ENCODE measurements around the gene ZFP57.
"Not testable (repeated sequence)": the region's sequence is repeated elsewhere in the genome, so short reads cannot be mapped to it uniquely, and the experiment has no call there.

Gene ZFP57

GRCh38 chr6:29673161-29673560, 7.8 kb downstream of the ZFP57 start (continued):
- no peak for TF ChIP-seq TSHZ2 (CRISPR knock-in tag; IDR thresholded peaks at IDR 0.05)
- TF ChIP-seq CSRNP3 (CRISPR knock-in tag; IDR thresholded peaks at IDR 0.05) = no peak
- no peak for TF ChIP-seq ZFP3 (CRISPR knock-in tag; IDR thresholded peaks at IDR 0.05)
- no peak for TF ChIP-seq ZC3H10 (CRISPR knock-in tag; IDR thresholded peaks at IDR 0.05)
- TF ChIP-seq ARNTL (CRISPR knock-in tag; IDR thresholded peaks at IDR 0.05; ENCODE audit: borderline replicate concordance, low read depth) = no peak

- ATAC-seq = not testable (repeated sequence)
Observed at GRCh38 chr6:29672116-29672515, 8.8 kb downstream of the ZFP57 start.

- ATAC-seq = no peak
- TF ChIP-seq BACH2 (CRISPR knock-in tag; IDR thresholded peaks at IDR 0.05; ENCODE audit: borderline replicate concordance) (no peak), ZNF70 (CRISPR knock-in tag; IDR thresholded peaks at IDR 0.05) (no peak), POU6F1 (CRISPR knock-in tag; IDR thresholded peaks at IDR 0.05; ENCODE audit: borderline replicate concordance, low read depth) (no peak), RARB (CRISPR knock-in tag; IDR thresholded peaks at IDR 0.05) (no peak), TSHZ2 (CRISPR knock-in tag; IDR thresholded peaks at IDR 0.05) (no peak), OSR1 (CRISPR knock-in tag; IDR thresholded peaks at IDR 0.05) (no peak), TCF4 (CRISPR knock-in tag; IDR thresholded peaks at IDR 0.05; ENCODE audit: borderline replicate concordance) (no peak), CREB5 (CRISPR knock-in tag; IDR thresholded peaks at IDR 0.05; ENCODE audit: low read depth) (no peak), SNAI2 (CRISPR knock-in tag; IDR thresholded peaks at IDR 0.05) (no peak), ARNTL (CRISPR knock-in tag; IDR thresholded peaks at IDR 0.05; ENCODE audit: borderline replicate concordance, low read depth) (no peak), ESRRG (CRISPR knock-in tag; IDR thresholded peaks at IDR 0.05) (no peak), ISL1 (CRISPR knock-in tag; IDR thresholded peaks at IDR 0.05) (no peak), CSRNP3 (CRISPR knock-in tag; IDR thresholded peaks at IDR 0.05) (no peak), ZNF8 (CRISPR knock-in tag; IDR thresholded peaks at IDR 0.05) (no peak), ZFP3 (CRISPR knock-in tag; IDR thresholded peaks at IDR 0.05) (no peak), PATZ1 (CRISPR knock-in tag; IDR thresholded peaks at IDR 0.05; ENCODE audit: borderline replicate concordance) (no peak), GLIS3 (CRISPR knock-in tag; IDR thresholded peaks at IDR 0.05) (no peak), ZNF565 (CRISPR knock-in tag; conservative IDR thresholded peaks at IDR 0.05; ENCODE audit: low read depth) (no peak), ZC3H10 (CRISPR knock-in tag; IDR thresholded peaks at IDR 0.05) (no peak)
Observed at GRCh38 chr6:29671026-29671425, 9.9 kb downstream of the ZFP57 start.

All from SK-N-SH treated with all-trans-retinoic acid at 6 μM for 48 hours (cell line).